Measurements from ENCODE around the gene GFPT2.

Gene GFPT2

GRCh38 chr5:180332861-180333260 is 20.3 kb downstream of the GFPT2 start:
- DNase-seq: no peak

GRCh38 chr5:180332051-180332517 is 21.1 kb downstream of the GFPT2 start:
- no peak for DNase-seq

GRCh38 chr5:180331647-180331950 is 21.5 kb downstream of the GFPT2 start:
- DNase-seq: no peak

- DNase-seq: no peak
Measured at GRCh38 chr5:180330810-180331646, 22.1 kb downstream of the GFPT2 start.

- DNase-seq: no peak
Measured at GRCh38 chr5:180330270-180330648, 22.9 kb downstream of the GFPT2 start.

DNA sequence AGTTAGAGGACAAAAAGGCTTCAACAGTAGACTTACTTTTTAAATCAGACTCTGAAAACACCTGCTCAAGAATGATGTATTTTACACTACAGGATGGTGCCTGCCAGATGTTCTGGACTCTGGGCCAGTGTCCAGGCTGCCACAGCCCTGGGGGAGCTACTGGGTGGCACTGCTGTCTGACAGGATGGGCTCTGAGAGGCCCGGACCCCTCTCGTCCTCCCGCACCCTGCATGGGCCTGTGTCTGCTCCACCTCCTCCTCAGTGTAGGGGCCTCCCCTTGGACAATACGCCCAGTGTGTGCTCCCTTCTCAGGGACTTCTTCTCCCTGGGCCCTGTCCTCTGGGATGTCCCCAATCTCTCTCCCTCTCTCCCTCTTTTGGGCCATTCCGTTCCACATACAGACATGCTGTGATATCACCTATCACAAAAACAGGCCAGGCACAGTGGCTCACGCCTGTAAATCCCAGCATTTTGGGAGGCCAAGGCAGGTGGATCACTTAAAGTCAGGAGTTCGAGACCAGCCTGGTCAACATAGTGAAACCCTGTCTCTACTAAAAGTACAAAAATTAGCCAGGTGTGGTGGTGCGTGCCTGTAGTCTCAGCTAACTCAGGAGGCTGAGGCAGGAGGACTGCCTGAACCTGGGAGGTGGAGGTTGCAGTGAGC is 23.4 kb downstream of the GFPT2 start:
- no peak for DNase-seq

DNA sequence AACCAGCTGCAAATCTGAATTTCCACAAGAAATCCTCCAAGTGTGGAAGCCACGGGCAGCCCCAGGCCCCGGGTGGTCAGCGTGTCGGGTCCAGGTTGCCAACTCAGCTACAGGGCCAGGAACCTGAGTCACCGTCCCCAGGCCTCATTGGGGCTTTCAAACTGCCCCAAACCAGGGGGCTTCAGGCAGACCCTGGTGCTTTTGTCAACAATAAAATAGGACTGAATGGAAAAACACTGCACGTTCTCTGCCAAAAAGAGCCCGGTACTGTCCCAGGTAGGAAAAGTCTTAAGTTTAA is 24.0 kb downstream of the GFPT2 start:
- no peak for DNase-seq

DNA sequence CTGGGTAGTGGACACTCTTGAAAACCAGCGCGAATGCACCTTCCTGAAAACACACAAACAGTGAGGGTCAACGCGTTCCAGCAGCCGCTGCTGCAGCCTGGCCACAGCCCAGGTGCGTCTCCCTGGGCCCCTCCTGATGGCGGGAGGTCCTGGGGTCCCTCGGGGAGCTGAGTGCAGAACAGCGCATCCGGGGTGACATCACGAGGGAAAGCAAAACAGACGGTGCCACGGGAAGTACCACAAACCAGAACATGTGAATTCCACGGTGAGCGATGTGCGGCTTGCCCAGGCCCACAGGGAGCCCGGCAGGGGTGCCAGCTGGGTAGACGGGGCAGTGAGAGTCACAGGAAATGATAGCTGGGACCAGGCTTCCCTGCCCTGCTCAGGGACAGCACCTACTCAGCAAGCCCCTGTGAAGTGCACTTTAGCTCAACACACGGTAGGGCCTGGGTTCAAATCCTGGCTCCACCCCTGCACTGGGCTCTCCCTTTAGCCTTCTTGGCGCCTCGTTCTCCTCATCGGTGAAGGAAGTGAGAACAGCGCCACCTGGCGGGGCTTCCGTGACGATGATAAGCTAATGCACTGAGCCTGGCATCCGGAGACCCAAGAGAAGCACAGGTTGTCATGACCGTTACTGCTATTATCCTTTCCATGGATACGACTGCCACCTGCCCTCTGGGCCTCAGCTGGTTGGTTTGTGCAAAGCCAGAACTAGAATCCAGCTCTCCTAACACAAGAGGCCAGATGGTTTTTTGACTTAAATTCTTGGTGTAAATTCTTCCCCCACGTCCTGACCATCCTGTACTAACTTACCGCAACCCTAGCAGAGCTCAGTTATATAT is 24.6 kb downstream of the GFPT2 start:
- DNase-seq: peak; percentile 83

DNA sequence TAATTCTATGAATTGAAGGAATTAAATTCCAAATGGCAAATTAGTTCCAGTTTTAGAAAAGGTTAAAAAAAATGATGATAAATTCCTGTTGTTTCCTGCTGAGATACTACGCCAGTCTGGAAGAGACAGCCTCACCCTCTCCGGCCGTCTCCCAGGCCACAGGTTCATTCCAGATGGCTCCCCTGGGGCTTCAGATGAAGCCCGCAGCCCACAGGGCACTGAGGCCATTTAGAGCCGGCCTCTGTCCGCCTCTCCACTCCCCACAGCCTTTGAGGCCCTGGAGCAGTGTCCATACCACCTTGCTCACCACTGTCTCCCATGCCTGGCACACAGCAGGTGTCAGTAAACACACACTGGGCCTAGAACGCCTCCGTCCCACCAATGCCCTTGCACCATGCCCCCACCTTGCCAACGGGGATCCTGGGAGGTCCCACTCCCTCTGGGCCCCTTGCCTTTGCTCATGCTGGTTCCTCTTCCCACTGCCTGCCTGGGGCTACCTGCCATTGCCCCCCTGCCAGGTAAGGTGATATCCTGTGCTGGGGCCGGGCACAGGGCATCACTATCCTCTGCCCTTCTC is 26.1 kb downstream of the GFPT2 start:
- no peak for DNase-seq

- DNase-seq: no peak
Measured at GRCh38 chr5:180324601-180324950, 28.6 kb downstream of the GFPT2 start.

DNA sequence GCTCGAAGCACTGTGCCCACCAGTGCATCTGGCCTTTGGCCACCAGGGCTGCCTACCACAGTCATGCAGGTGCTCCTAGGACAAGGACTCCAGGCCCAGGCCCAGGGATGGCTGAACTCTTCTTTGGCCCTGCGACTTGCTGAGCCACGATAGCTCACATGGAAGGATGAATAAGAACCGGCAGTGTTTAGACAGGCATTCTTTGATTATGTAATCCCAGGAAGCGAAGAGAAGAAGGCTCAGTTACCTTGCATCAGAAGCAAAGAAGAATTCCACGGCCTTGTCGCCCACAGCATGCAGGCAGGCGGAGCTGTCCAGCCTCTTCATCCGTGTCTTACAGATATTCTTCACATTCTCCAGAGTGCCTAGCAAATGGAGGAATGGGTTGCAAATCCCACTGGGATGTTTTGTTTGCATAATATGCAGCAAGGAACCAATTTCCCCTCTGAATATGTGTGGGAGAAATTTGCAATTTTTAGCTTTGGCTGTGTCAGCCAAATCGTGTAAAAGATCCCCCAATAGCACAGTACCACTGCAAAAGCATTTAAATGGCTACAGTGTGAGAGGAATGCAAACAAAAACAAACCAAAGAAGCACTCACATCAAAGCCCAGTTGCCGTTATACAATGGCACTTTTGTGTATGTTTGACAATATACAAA is 29.1 kb downstream of the GFPT2 start:
- DNase-seq: no peak

- no peak for DNase-seq
Measured at GRCh38 chr5:180323160-180323559, 30.0 kb downstream of the GFPT2 start.

DNA sequence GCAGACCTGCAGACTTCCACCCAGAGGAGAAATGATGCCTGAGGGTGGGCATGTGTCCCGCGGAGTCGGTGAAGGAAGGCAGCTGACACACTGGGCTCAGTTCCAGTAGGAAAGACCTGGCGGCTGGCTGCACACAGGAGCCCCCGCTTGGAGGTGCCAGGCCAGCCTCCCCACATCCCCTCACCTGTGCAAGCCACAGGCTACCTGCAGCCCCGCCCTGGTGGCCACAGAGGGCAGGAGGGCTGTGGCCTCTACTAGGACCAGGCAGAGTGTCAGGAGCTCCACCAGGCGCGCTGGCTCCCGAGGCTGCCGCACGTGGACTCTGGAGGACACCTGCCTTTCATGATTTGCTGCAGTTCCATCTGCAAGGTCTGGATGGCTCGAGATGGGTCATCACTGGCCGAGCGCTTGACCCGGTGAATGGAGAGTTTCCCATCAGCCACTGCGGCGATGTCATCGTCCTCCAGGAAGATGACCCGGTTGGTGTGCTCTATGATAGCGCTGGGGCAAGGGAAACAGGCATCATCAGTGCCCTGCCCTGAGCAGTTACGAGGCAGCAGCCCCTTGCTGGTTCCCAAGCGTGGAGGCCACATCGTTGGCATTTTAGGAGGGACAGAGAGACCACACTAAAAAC is 34.6 kb downstream of the GFPT2 start:
- DNase-seq: no peak

DNA sequence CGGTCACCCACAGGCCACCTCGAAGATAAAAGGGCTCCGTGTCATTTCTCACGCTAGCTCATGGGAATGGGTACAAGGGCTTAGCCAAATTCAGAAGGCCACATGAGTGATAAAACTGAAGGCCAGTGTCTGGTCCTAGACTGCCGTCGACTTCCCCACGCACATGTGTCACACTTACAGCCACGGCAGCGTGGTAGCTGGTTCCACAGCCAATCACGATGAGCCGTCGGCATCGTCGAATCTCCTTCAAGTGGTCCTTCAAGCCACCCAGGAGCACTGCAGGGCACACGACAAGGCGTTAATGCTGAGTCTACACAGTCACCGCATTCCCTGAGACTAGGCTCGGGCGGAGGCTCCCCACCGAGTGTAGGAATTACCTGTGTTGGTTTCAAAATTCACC is 36.5 kb downstream of the GFPT2 start:
- DNase-seq: no peak

DNA sequence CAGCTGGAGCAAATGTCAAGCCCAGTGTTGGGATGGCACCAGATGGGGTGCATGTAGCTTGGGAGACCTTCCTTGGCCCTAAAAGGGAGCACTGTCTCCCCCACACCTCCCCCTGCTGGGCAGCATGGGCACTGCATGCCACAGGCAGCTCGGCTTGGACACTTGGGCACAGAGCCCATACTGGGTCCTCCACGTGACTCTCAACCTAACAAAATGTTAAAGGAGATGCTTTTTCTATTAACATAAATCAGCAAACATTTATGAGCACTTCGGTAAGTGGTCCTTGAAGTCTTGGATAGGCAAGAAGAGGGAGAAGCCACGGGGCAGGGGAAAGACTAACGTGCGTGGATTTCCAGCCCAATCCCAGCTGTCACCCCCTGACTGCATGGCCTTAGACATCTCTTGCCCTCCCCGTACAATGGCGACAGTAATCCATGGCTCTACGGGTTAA is 37.3 kb downstream of the GFPT2 start:
- DNase-seq: peak; percentile 78

DNA sequence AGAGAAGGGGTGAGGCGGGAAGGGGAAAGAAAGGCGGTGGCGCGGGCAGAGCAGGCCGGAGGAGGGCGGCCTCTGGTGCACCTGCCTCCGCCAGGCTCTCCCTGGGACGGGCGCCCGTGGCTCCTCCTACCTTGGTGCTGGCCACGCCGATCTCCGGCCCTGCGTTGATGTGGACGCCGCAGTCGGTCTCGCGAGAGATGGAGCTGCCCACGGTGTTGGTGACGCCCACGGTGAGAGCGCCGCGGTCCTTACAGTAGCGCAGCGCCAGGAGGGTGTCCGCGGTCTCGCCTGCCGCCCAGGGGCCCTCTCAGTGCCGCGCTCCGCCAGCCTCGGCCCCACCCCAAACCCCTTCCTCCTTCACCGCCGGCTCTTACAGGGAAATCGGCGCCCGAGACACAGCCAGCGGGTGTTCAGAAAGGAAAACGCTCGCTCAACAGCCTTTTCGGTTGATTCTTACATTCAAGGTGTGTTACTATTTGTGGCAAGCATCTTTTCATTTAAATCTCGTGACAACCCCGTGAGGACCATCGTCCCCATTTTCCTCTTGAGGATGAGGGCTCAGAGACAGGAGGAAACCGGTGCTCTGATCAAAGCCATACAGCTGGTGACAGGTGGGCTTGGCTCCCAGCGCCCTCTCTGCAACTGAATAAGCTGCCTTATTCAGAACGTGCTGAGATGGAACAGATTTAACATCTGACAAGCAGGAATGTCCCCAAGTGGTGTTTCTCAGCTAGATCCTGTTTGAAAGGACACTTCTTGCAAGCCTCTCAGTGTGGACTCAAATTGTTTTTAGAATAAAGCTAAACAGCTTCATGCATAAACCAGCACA is 39.2 kb downstream of the GFPT2 start:
- DNase-seq: peak; percentile 53

DNA sequence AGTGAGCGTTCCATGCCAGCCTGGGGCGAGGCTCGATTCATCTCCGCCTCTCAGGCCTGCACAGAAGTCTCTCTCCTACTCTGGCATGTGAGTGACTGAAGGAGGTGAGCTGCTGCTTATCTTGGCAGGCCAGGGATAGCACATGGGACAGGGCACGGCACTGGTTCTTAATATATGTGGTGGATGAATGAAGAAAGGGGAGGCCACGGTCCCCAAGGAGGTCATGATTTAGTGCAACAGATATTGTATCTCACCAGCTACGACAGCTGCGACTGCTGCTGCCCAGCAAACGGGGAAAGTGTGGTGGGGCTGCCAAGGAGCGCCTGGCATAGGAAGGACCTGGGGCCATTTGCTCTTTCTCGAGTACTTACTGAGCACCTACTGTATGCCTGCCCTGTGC is 41.9 kb downstream of the GFPT2 start:
- DNase-seq: no peak

GRCh38 chr5:180306796-180307195 is 46.3 kb downstream of the GFPT2 start:
- DNase-seq: no peak

- DNase-seq: no peak
Measured at GRCh38 chr5:180305481-180305880, 47.7 kb downstream of the GFPT2 start.

DNA sequence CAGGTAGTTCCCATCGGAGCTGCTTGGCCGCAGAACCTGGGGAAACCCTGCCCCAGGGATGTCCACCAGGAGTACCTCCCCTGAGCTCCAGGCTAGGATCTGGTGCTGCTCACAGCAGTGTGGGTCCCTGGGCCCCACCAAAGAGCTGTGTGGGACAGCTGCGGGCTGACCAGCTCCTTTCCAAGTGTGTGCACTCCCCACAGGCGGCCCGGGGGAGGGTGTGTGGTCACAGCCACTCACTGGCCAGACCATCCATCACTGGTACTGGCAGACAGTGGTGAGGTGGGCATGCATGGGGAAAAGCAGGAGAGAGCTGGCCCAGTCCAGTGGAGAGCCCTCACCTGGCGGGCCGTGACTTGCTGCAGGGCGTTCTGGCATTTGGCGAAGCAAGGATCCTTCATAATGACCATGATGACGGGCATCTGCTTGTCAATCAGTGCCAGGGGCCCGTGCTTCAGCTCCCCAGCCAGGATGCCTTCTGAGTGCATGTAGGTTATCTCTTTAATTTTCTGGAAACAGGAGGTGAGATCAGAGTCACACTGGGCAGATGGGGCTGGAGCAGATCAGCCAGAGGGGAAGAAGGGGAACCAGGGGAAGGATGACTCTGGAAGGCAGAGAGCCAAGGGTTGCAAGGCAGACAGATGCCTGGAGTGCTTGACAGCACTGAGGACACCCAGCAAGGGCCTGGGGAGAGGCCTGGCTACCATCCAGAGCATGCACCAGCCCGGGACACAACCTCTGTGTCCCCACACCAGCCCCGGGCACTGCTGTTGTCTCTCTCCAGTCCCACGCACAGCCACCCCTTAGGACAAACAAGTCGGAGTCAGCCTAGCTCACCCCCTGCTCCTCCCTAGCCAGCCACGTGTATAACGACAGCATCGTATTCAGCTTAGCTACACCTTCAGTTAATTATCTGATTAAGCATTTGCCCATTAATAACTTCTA is 48.4 kb downstream of the GFPT2 start:
- no peak for DNase-seq

DNA sequence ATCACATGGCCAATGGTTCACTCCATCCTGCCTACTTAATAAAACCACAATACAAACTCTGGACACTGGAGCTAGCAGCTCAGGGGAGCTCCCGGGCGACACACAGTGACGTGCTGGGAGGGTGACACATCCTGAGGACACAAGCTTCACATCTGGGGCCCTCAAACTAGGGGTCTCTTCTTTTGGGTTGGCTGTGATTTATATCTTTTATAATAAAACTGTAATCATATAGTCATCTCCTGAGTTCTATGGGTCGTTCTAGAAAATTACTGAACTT is 49.2 kb downstream of the GFPT2 start:
- DNase-seq: no peak

All from CD4-positive, alpha-beta T cell treated with Interleukin-21 for 1 hour (primary cell).